ENCODE results near the gene OLFML2A.
"Not testable (repeated sequence)": the region's sequence is repeated elsewhere in the genome, so short reads cannot be mapped to it uniquely, and the experiment has no call there.

Gene OLFML2A

GRCh38 chr9:124831642-124832364 lies 54.9 kb downstream of the OLFML2A start:
- no peak for DNase-seq

DNA sequence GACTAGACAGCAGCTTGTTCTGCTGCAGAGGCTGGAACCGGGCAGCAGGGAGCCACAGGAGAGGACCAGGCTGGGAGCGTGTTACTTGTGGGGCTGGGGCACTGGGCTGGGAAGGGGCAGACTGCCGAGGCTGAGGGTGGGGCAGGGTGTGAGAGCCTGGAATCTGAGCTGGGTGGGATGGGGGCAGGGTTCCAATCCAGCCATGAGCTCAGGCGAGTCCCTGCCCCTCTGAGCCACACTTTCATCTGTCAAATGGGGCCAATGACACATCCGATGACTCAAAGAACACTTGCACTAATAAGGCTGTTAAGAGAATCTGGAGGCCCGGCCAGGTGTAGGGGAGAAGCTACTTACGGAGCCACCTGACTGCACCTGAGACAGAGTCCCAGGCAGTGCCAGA lies 57.7 kb downstream of the OLFML2A start:
- DNase-seq = no peak

GRCh38 chr9:124835026-124835557 lies 58.2 kb downstream of the OLFML2A start:
- no peak for DNase-seq

DNA sequence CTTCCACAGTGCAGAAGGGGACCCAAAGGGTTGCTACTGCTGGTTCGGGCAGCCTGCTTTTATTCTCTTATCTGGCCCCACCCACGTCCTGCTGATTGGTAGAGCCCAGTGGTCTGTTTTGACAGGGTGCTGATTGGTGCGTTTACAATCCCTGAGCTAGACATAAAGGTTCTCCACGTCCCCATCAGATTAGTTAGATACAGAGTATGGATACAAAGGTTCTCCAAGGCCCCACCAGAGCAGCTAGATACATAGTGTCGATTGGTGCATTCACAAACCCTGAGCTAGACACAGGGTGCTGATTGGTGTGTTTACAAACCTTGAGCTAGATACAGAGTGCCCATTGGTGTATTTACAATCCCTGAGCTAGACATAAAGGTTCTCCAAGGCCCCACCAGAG lies 61.2 kb downstream of the OLFML2A start:
- not testable (repeated sequence) for DNase-seq

DNA sequence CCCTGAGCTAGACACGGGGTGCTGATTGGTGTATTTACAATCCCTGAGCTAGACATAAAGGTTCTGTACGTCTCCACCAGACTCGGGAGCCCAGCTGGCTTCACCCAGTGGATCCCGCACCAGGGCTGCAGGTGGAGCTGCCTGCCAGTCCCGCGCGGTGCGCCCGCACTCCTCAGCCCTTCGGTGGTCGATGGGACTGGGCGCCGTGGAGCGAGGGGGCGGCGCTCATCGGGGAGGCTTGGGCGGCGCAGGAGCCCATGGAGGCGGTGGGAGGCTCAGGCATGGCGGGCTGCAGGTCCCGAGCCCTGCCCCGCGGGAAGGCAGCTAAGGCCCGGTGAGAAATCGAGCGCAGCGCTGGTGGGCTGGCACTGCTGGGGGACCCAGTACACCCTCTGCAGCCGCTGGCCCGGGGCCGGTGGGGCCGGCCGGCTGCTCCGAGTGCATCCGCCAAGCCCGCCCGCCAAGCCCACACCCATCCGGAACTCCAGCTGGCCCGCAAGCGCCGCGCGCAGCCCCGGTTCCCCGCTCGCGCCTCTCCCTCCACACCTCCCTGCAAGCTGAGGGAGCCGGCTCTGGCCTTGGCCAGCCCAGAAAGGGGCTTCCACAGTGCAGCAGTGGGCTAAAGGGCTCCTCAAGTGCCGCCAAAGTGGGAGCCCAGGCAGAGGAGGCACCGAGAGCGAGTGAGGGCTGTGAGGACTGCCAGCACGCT lies 61.8 kb downstream of the OLFML2A start:
- not testable (repeated sequence) for DNase-seq

- peak; percentile 69 for DNase-seq
Observed at GRCh38 chr9:124839612-124840299, 62.8 kb downstream of the OLFML2A start.

- no peak for DNase-seq
Observed at GRCh38 chr9:124840300-124840833, 63.4 kb downstream of the OLFML2A start.

GRCh38 chr9:124841075-124841821 lies 64.3 kb downstream of the OLFML2A start:
- no peak for DNase-seq

GRCh38 chr9:124843456-124844034 lies 66.6 kb downstream of the OLFML2A start:
- DNase-seq = no peak

- DNase-seq = no peak
Observed at GRCh38 chr9:124844291-124844690, 67.4 kb downstream of the OLFML2A start.

- DNase-seq = not testable (repeated sequence)
Observed at GRCh38 chr9:124846467-124846866, 69.5 kb downstream of the OLFML2A start.

DNA sequence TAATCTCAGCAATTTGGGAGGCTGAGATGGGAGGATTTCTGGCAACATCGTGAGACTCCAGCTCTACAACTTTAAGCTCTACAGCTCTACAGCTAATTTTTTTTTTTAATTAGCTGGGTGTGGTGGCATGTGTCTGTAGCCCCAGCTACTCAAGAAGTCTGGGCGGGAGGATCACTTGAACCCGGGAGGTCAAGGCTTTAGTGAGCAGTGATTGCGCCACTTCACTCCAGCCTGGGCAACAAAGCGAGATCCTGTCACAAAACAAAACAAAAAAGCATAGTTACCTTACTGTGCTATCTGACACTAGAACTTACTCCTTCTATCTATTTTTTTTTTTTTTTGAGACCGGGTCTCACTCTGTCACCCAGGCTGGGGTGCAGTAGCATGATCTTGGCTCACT lies 70.0 kb downstream of the OLFML2A start:
- no peak for DNase-seq

DNA sequence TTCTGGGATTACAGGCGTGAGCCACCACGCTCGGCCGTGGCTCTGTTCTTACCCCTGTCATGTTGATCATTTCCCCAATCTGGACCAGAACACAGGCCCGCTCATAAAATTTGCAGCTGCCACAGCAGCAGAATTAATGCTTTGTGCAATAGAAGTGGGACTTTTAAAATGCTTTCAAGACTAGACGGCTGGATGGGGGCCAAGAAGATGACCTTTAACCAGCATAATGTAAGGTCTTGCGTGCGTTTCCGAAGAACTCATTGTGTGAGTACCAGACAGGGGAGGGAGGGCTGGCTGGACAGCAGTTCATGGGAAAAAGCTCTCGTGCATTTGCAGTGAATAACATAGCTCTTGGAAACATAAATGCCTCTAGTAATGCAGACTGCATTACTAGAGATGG lies 72.9 kb downstream of the OLFML2A start:
- DNase-seq = no peak

GRCh38 chr9:124852121-124852828 lies 75.3 kb downstream of the OLFML2A start:
- no peak for DNase-seq

GRCh38 chr9:124852829-124853531 lies 76.0 kb downstream of the OLFML2A start, which contains the start of gene WDR38:
Gene WDR38 (plus strand): TSS chr9:124853460. CDS start chr9:124853532, 72 bp downstream.
- peak; percentile 93 for DNase-seq

GRCh38 chr9:124853605-124854143 lies 76.7 kb downstream of the OLFML2A start:
- DNase-seq = no peak

DNA sequence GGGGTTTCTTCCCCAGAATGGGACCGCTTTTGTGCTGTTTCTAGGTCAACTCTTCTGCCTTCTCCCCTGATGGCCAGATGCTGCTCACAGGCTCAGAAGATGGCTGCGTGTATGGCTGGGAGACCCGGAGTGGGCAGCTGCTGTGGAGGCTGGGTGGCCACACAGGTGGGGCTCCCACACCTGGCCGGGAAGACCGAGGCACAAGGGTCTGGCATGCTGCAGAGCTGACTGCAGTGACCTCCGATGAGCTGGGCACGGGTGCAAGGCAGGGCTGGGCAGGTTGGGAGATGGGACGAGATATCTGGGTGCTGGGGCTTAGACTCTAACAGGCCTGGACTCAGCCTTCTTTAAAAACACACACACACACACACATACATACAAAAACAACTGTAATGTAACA lies 77.2 kb downstream of the OLFML2A start:
- DNase-seq = no peak

- DNase-seq = no peak
Observed at GRCh38 chr9:124854822-124855221, 77.9 kb downstream of the OLFML2A start.

DNA sequence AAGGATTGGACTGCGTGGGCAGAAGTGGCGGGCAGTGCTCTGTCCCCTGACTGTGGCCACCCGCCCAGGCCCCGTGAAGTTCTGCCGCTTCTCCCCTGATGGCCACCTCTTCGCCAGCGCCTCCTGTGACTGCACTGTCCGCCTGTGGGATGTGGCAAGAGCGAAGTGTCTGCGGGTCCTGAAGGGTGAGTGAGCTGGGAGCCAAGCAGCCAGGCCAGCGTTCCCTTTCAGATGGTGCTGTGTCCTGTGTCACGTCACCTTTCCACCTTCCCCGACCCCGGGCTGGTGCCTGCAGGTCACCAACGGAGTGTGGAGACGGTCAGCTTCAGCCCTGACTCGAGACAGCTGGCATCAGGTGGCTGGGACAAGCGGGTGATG lies 78.6 kb downstream of the OLFML2A start:
- DNase-seq = no peak
